ENCODE results near the gene SUMO4. TPM values are rescaled to one million over a fixed set of nuclear protein-coding genes. Genes with fewer than 3 reads are reported as not detected.

SUMO4 gene
- total RNA-seq, 1 experiment from 2014 or later = 2.8 TPM

DNA sequence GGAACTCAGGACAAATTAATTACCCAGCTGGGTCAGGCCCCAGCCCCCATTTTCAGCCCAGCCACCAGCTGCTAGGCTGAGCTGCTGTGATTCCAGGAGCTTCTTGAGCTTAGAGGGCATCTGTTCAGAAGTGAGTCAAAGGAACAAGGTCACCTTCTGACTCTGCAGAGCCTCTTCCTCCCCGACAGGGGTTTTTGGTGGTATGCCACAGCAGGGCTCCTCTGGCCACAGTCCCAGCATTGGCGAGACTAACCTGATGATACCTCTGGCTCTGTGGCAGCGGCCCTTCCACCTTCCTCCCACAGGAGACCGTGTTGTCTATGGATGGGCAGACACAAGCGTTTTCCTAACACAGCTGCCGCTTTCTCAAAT lies 45.0 kb downstream of the SUMO4 start:
- ChIA-PET CTCF (no interaction called here), POLR2A (ENCODE audit: low non-redundant PET) (no interaction called here)

GRCh38 chr6:149445573-149445972 lies 45.5 kb downstream of the SUMO4 start:
- H3K9me3 ChIP-seq (ENCODE audit: low read depth, low read length, poor library complexity, severe bottlenecking) = no peaks in the 10 kb centered on the region
- H3K4me1 ChIP-seq (ENCODE audit: insufficient read depth, low read length, poor library complexity, severe bottlenecking) = no peaks in the 10 kb centered on the region
- DNase-seq (ENCODE audit: low spot score) = no peak
- H3K27ac ChIP-seq (ENCODE audit: low read depth, low read length, poor library complexity, severe bottlenecking) = no peak overlapping the region
- H3K36me3 ChIP-seq (ENCODE audit: insufficient read depth, low read length, poor library complexity, severe bottlenecking) = no peaks in the 10 kb centered on the region
- intact Hi-C loops (cut with micrococcal nuclease; ENCODE audit: unreplicated experiment) = no loop called here
- ChIA-PET POLR2A (ENCODE audit: low non-redundant PET) (no interaction called here), CTCF (no interaction called here)
- H3K4me3 ChIP-seq (ENCODE audit: low read depth, low read length, poor library complexity, severe bottlenecking) = no peak overlapping the region
- no TSS peak for BruUV-seq (replicated peaks)
- TF ChIP-seq EZH2 (IDR thresholded peaks at IDR 0.05; ENCODE audit: borderline replicate concordance, low read depth, low read length, poor library complexity, severe bottlenecking) (no peak), CTCF (conservative IDR thresholded peaks at IDR 0.05; ENCODE audit: low read depth, low read length) (no peak)
- no peaks in the 10 kb centered on the region for H3K27me3 ChIP-seq (replicated peaks; ENCODE audit: insufficient read depth, low read depth, low read length, poor library complexity)

More for the DNA sequence above, 45.0 kb downstream of the SUMO4 start:
- Histone ChIP-seq H3K27ac (ENCODE audit: low read depth, low read length, poor library complexity, severe bottlenecking) (no peak overlapping the region), H3K36me3 (ENCODE audit: insufficient read depth, low read length, poor library complexity, severe bottlenecking) (no peaks in the 10 kb centered on the region), H3K27me3 (replicated peaks; ENCODE audit: insufficient read depth, low read depth, low read length, poor library complexity) (no peaks in the 10 kb centered on the region), H3K4me1 (ENCODE audit: insufficient read depth, low read length, poor library complexity, severe bottlenecking) (no peaks in the 10 kb centered on the region), H3K4me3 (ENCODE audit: low read depth, low read length, poor library complexity, severe bottlenecking) (no peak overlapping the region), H3K9me3 (ENCODE audit: low read depth, low read length, poor library complexity, severe bottlenecking) (no peaks in the 10 kb centered on the region)
- no peak for DNase-seq (ENCODE audit: low spot score)
- intact Hi-C loops (cut with micrococcal nuclease; ENCODE audit: unreplicated experiment) = no loop called here
- BruUV-seq (replicated peaks) = no TSS peak
- TF ChIP-seq EZH2 (IDR thresholded peaks at IDR 0.05; ENCODE audit: borderline replicate concordance, low read depth, low read length, poor library complexity, severe bottlenecking) (no peak), CTCF (conservative IDR thresholded peaks at IDR 0.05; ENCODE audit: low read depth, low read length) (no peak)

GRCh38 chr6:149446791-149447376 lies 46.8 kb downstream of the SUMO4 start:
- no peak for DNase-seq (ENCODE audit: low spot score)
- Histone ChIP-seq H3K4me1 (ENCODE audit: insufficient read depth, low read length, poor library complexity, severe bottlenecking) (no peaks in the 10 kb centered on the region), H3K9me3 (ENCODE audit: low read depth, low read length, poor library complexity, severe bottlenecking) (no peaks in the 10 kb centered on the region), H3K27ac (ENCODE audit: low read depth, low read length, poor library complexity, severe bottlenecking) (no peak overlapping the region), H3K27me3 (replicated peaks; ENCODE audit: insufficient read depth, low read depth, low read length, poor library complexity) (peaks cover 7% of the 10 kb centered on the region), H3K36me3 (ENCODE audit: insufficient read depth, low read length, poor library complexity, severe bottlenecking) (no peaks in the 10 kb centered on the region), H3K4me3 (ENCODE audit: low read depth, low read length, poor library complexity, severe bottlenecking) (no peak overlapping the region)
- ChIA-PET CTCF (no interaction called here), POLR2A (ENCODE audit: low non-redundant PET) (no interaction called here)
- intact Hi-C loops (cut with micrococcal nuclease; ENCODE audit: unreplicated experiment) = no loop called here
- no TSS peak for BruUV-seq (replicated peaks)
- TF ChIP-seq EZH2 (IDR thresholded peaks at IDR 0.05; ENCODE audit: borderline replicate concordance, low read depth, low read length, poor library complexity, severe bottlenecking) (no peak), CTCF (conservative IDR thresholded peaks at IDR 0.05; ENCODE audit: low read depth, low read length) (no peak)

Measured in A673 (cell line).